Ishikawa (cell line): ENCODE results near the gene ZNF444.
A peak's percentile ranks its signal among the peaks of the same experiment; 100 is the strongest.

Experiments used
- RAD21 ChIP-seq: IDR thresholded peaks from 2 replicates; pipeline ENCODE4 v1.6.1; 2012; ENCODE audit warnings: low read depth
- ZBTB7A ChIP-seq: IDR thresholded peaks from 2 replicates; pipeline ENCODE4 v1.6.1; 2012; ENCODE audit warnings: low read depth

DNA sequence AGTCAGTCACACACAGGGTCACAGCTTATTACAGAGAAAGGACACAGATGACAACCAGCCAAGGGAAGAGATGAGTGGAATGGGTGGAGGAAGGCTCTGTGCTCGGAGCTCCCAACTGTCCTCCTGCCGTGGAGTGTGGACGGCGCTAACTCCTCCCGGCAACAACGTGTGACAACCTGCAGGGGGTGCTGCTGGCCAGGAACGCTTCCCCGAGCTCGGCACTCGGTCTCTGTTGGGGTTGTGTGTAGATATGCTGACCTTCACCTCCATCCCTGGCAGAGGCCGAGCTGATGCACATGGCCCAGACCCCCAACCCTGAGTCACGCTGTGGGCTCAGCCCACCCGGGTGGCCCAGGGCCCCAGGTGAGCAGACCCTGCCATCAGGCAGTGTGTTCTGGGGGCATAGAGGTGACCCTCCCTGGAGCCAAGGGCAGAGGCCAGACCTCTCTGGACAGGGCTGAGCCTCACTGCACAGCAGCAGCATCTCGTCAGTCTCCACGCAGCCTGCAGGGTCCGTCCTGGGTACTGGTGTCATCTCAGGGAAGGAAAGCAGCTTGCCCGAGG is 14.1 kb downstream of the ZNF444 start:
- TF ChIP-seq RAD21, result peak; percentile 30; the same call in 1 of the 2 replicates
- no peak for TF ChIP-seq ZBTB7A
